Stomach (tissue), 4 donors: Measurements from ENCODE around the gene GDF2.

Source experiments
- POLR2A ChIP-seq, 4 donors: fragments of 450-650 bp; IDR thresholded peaks; one replicate each; pipeline ENCODE4 v1.6.1; 2016; ENCODE audit warnings: antibody characterized with exemption in 4 of 4, control low read depth in 2 of 4, mild to moderate bottlenecking in 1 of 4, moderate library complexity in 1 of 4
- POLR2AphosphoS5 ChIP-seq, 3 donors: sonication (generic); formaldehyde crosslinking; IDR thresholded peaks; one replicate each; pipeline ENCODE4 v1.6.1; 2016; ENCODE audit warnings: antibody characterized with exemption in 3 of 3
- TF ChIP-seq, protein P1 (sequence below), 7 experiments: fragments of 450-650 bp in 4 of 7; fragments of 200-600 bp in 3 of 7; sonication (generic) in 3 of 7; IDR thresholded peaks; one replicate each; pipeline ENCODE4 v1.5.1; 2016 to 2019; ENCODE audit warnings: antibody characterized with exemption in 7 of 7, control low read depth in 2 of 7, mild to moderate bottlenecking in 1 of 7

GRCh38 chr10:47370878-47371277 is 48.6 kb downstream of the GDF2 start:
- TF ChIP-seq, protein P1, sequence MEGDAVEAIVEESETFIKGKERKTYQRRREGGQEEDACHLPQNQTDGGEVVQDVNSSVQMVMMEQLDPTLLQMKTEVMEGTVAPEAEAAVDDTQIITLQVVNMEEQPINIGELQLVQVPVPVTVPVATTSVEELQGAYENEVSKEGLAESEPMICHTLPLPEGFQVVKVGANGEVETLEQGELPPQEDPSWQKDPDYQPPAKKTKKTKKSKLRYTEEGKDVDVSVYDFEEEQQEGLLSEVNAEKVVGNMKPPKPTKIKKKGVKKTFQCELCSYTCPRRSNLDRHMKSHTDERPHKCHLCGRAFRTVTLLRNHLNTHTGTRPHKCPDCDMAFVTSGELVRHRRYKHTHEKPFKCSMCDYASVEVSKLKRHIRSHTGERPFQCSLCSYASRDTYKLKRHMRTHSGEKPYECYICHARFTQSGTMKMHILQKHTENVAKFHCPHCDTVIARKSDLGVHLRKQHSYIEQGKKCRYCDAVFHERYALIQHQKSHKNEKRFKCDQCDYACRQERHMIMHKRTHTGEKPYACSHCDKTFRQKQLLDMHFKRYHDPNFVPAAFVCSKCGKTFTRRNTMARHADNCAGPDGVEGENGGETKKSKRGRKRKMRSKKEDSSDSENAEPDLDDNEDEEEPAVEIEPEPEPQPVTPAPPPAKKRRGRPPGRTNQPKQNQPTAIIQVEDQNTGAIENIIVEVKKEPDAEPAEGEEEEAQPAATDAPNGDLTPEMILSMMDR (IDR thresholded peaks at IDR 0.05): no peak
- TF ChIP-seq POLR2AphosphoS5 (IDR thresholded peaks at IDR 0.05) (no peak), POLR2A (IDR thresholded peaks at IDR 0.05) (no peak)
